NCI-H2029 treated with DMSO at 0.1 percent for 48 hours (cell line): ENCODE data around the gene SLC51A.
A peak's percentile ranks its signal among the peaks of the same experiment; 100 is the strongest.
"Not testable (repeated sequence)": the region's sequence is repeated elsewhere in the genome, so short reads cannot be mapped to it uniquely, and the experiment has no call there.

Source experiments
- DNase-seq: peaks from one replicate; lab custom pipeline; 2025; lab: John Stamatoyannopoulos, UW

The SLC51A gene

DNA sequence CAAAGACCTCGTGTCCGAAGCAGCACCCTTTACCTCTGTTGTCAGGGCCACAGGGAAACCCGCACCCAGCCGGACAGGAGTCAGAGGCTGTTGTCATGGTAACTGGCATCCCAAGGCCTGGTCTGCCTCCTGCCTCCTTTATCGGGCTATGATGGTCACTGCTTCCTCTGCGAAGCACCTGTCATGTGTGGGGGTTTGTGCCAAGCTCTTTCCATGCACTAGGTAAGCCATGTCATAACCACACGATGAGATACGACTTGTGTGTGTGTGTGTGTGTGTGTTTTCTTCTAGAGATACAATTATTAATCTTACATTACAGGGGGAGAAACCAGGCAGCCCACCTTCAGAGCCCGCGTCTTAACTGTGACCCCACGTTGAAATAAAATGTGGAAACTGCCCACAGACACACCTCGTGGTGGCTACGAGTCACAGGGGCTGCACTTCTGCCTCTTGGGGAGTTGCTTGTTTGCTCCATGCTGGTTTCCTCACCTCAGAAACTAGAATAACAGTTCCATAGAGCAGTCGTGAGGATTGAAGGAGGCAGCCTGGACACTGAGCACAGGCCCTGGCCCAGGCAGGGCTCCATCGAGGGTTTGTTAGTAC is 23.1 kb upstream of the SLC51A start:
- no peak for DNase-seq

DNA sequence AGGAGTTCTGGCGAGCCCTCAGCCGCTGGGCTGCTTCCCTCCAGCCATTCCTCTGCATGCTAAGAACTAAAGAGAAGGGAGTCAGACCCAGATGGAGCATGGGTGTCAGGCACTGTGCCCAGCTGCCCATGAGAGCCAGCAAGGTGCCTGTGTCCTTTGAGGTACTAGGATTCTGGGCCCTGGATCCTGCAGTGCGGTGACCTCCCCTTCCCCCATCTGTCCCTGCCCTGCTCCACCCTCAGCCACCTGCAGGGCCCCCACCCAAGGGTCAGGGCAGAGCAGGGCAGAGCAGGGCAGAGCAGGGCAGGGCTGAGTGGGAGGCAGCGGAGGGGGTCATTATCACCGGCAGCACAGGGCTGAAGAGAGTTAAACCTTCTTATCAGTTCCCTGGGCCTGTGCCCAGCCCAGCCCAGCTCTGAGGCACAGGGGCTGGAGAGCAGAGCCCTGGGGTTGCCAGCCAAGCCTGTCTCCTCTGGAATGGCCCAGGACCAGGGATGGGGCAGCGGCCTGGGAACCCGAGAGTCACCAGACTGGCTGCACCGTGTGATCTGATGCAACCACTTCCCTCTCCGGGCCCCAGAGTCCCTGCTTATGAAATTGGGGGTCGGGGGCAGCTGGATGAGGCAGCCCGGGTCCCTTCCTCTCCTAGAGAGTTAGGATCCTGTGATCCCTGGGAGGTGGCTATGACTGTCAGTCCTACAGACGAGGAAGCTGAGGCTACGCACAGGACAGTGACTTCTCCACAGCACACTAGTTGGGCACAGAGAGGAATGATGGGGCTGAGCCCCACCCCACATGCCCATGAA is 22.4 kb upstream of the SLC51A start:
- no peak for DNase-seq

GRCh38 chr3:196194542-196194915 is 21.8 kb upstream of the SLC51A start:
- DNase-seq: no peak

DNA sequence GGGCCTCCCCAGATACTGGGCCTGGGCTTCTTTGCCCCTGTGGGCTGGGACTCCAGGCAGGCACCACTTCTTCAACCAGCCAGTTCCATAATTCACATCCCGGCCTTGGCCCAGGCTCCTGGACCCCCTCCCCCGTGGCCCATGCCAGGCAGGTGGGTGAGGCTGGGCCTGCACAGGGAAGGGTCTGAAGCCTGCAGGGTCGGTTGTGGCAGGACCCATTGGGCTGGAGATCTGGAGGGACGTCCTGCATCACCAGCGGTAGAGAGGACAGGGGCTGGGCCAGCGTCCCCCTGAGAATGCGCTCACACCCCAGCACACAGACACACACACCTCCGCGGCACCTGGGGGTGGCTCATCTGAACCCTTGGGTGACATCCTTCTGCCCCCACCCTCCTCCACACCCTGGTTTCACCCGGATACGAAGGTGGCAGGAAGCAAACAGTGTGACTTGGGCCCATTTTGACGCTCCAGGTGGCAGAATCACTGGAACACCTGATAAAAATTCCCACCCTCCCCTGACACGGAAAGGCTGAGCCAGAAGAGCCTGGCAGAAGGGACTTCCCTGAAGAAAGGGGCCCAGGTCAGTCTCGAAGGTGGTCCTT is 20.6 kb upstream of the SLC51A start:
- no peak for DNase-seq

- DNase-seq: no peak
Measured at GRCh38 chr3:196197524-196197923, 18.8 kb upstream of the SLC51A start.

DNA sequence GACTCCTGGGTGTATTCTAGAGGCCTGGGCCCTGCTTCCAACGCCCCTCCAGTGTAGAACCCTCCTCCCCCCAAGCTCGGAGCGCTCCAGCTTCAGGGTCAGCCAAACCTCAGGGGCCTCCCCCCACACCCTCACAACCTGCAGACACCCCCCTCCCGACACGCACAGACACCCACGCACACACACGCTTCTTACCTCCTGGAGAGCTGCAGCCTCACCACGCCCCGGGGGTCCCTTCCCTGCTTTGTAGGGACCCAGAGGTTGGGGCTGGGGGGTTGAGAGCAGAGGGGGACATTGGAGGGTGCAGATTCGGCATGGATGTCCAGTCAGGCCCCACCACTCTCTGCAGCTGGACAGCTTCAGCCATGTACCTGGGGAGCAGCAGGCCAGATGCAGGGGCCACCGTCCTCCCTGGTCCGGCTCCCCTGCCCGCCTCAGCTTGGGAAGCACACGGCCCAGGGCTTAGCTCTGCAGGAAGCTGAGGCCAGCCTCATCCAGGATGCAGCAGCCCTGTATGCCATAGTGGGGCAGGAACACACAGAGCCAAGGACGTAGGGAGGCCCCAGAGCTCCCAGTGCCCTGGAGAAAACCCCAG is 18.2 kb upstream of the SLC51A start:
- no peak for DNase-seq

DNA sequence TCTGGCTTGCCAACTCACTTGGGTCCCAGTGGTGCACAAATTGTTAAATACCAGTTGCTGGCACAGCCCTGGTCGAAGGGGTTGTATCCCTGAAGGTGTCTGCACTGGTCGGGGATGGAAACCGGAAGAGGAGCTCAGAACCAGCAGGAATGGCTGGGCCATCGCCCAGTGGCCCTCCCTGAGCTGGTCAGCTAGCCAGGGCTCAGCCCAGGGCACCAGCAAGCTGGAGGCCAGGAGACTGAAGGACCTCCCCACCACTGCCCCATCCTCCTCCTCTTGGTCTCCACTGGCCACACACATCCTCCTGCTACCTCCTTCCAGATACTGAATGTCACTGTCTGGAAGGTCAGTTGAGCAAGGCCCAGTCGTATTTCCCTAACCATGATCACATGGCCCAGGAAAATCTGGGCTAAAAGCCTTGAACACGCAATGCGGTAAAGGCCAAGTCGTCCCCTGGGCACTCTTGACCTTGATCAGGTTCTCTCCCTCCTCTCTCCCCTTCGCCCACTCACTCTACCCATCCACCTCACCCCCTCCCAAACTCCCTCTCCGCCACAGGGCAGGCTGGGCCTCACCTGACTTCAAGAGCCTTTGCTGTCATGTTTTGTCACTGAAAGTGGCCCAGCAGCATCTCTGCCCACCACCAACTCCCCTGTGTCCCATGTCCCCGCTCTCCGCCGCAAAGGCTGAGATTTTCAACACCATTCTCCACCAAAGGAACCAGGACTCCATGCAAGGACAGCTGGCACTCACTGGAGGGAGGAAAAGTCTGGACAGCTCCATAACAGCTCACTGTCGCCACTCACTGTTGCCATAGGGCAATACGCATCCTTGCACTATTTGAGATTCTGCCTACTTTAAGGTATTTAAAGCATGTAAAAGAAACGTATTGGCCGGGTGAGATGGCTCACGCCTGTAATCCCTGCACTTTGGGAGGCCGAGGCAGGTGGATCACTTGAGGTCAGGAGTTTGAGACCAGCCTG is 17.3 kb upstream of the SLC51A start:
- DNase-seq: no peak

GRCh38 chr3:196202516-196202970 is 13.8 kb upstream of the SLC51A start:
- no peak for DNase-seq

DNA sequence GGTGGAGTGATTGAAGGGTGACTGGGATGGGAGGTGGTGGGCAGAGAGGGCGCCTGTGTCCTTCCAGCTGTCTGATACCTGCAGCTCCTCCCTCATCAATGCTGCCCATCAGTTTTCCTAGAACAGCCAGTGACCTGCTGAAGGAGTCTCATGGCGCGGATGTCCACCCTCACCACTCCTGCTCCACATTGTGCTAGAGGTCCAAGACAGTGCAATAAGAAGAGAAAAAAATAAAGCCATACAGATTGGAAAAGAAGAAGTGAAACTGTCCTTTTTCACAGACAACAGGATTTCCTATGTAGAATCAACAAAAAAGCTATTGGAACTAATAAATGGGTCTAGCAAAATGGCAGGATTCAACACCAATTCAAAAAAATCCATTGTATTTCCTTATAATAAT is 12.5 kb upstream of the SLC51A start:
- DNase-seq: no peak

GRCh38 chr3:196205442-196206205 is 10.7 kb upstream of the SLC51A start:
- not testable (repeated sequence) for DNase-seq

GRCh38 chr3:196207159-196207832 is 9.0 kb upstream of the SLC51A start:
- no peak for DNase-seq

DNA sequence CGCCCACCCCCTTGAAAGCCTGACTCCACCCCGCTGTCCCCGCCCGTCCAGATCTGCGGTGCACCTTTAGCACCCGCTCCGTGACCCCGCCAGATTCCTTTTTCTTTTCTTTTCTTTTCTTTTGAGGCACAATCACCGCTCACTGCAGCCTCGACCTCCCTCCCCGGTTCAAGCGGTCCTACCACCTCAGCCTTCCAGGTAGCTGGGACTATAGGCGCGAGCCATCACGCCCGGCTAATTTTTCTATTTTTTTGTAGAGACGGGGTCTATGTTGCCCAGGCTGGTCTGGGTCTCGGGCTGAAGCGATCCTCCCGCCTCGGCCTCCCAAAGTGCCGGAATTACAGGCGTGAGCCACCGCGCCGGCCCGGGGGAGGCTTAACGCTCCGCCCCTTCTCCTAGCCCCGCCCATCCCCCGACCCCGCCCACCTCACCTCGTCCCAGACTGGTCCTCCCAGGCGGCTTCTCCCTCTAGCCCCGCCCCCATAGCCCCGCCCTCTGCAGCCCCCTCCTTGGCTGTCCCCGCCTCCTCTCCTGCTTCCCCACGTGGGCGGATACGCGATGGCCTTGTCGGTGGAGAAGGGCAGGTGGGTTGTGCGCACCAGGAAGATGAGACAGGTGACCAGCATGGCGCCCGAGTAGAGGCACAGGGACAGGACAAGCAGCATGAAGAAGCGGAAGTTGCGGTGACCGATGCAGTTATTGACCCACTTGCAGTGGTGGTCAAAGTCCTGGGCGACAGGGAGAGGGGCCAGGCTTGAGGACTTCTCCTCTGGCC is 8.3 kb upstream of the SLC51A start:
- peak; percentile 5 for DNase-seq

DNA sequence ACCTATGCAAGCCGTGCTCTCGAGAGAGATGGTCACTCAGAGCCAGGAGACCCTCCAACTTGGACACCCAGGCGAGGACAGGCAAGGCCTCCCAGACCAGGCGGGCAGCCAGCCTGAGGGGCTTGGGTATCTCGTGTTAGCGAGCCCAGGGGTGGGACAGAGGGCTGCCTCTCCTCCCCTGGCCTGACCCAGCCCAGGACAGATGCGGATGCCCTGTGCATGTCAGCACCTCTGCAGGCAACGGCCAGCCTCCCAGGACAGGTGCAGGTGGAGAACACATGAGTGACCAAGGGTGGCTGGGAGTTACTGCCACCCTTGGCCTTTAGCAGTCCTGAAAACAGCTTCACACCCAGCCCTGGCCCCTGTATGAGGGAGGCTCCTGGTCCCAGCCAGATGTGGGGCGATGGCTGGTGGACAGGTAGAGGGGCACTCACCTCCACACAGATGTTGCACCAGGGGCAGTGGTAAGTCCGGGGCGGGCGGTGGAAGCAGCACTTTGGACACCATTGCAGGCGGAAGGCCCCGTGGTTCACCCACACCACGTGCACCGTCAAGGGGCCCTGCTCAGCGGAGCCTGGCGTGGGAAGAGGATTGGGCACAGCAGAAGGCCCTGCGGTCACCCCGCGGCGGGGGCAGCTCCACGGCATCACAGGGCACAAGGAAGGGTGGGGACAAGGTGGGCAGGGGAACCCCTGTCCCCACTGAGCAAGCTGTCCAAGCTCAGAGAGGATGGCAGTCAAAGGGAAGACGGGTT is 7.2 kb upstream of the SLC51A start:
- DNase-seq: no peak

DNA sequence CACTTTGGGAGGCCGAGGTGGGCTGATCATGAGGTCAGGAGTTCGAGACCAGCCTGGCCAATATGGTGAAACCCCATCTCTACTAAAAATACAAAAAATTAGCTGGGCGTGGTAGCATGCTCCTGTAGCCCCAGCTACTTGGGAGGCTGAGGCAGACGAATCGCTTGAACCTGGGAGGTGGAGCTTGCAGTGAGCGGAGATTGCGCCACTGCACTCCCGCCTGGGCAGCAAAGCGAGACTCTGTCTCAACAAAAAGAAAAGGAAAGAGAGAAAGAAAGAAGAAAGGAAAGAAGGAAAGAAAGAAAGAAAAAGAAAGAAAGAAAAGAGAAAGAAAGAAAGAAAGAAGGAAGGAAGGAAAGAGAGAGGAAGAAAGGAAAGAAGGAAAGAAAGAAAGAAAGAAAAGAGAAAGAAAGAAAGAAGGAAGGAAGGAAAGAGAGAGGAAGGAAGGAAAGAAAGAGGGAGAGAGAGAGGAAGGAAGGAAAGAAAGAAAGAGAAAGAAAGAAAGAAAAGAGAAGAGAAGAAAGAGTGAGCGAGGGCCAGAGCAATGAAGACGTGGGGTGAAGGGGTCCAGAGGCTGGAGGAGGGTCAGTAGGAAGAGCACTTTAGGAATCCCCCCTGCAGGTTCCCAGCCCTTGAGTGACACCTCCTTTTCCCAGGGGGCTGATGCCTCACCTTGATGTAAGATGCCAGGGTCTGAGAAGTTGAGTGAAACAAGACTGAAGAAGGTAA is 6.2 kb upstream of the SLC51A start:
- DNase-seq: not testable (repeated sequence)

- DNase-seq: no peak
Measured at GRCh38 chr3:196210673-196211556, 5.4 kb upstream of the SLC51A start, which contains the start of gene ZDHHC19. ZDHHC19 (minus strand) TSS chr3:196211400; CDS start chr3:196211315, 85 bp downstream.

DNA sequence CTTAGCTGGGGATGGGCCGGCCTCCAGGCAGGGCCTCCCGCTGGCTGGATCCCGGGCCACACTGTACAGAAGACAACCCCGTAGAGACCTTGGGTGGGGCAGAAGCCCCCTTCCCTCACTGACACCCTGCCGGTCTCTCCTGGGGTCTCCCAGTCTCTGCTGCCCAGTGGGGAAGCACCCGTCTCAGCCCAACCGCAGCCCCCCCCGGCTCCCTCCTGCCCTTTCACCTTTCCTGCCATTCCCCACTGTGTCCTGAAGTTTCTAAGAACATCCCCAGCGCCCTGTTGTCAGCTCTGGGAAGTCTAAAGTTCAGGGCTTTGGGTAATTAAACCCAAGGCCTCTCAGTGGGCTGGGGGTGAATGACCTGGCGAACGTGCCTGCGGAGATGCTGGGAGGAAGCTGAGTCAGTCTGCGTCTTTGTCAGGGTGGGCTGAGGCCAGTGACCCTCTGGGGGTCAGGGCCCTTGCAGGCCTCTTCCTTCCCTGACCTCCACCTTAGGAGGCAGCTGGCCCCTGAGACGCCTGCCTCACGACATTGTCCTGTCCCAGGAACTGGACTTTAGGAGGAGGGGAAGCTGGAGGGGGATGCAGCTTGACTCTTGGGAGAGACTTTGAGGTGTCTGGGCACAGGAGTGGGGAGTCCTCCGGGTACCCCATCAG is 1.4 kb upstream of the SLC51A start:
- no peak for DNase-seq
